Panc1 (cell line): ENCODE measurements around the gene TTC28. TPM values are rescaled to one million over a fixed set of nuclear protein-coding genes. Genes with fewer than 3 reads are reported as not detected.

Experiments used
- ATAC-seq: fragments of 200-7000 bp; cut with Tn5 transposase; 2 replicates; pipeline ENCODE4 v1.9.1; 2020; ENCODE audit warnings: mild to moderate bottlenecking, moderate library complexity
- BruUV-seq: library from RNA; stranded (reverse); fragments of 400-500 nt; replicated peaks from 2 replicates; lab custom pipeline; 2021; lab: Mats Ljungman, UMichigan
- CTCF ChIA-PET: fragments of 300-600 bp; sonication (Branson Sonifier 250); formaldehyde crosslinking; loops from one replicate; lab custom pipeline; 2022; ENCODE audit warnings: antibody characterized with exemption; lab: Charles Lee
- POLR2A ChIA-PET: fragments of 300-600 bp; sonication (Branson Sonifier 250); formaldehyde crosslinking; loops from one replicate; lab custom pipeline; 2022; ENCODE audit warnings: antibody characterized with exemption; lab: Charles Lee
- DNase-seq: peaks from one replicate; pipeline ENCODE4 v3.0.0-alpha.2; 2010; ENCODE audit warnings: low read depth, low spot score
- H3K27ac ChIP-seq: 2 replicates; pipeline ENCODE4 v1.5.1; 2011; ENCODE audit warnings: mild to moderate bottlenecking, low read length, inconsistent platforms
- H3K27me3 ChIP-seq: fragments of 200-500 bp; sonication (Bioruptor generic); 2 replicates; pipeline ENCODE4 v1.6.0; 2014; ENCODE audit warnings: low read length, inconsistent platforms; ENCODE audit not compliant: control insufficient read depth, insufficient read depth
- H3K36me3 ChIP-seq: fragments of 200-500 bp; sonication (Bioruptor generic); 2 replicates; pipeline ENCODE4 v1.5.1; 2014; ENCODE audit warnings: inconsistent platforms, mild to moderate bottlenecking, low read length, moderate library complexity; ENCODE audit not compliant: control insufficient read depth, insufficient read depth
- H3K4me1 ChIP-seq: 2 replicates; pipeline ENCODE4 v1.5.1; 2011; ENCODE audit warnings: inconsistent platforms, mild to moderate bottlenecking, low read length, moderate library complexity; ENCODE audit not compliant: control insufficient read depth, insufficient read depth
- H3K4me3 ChIP-seq, 2 experiments: 2 replicates each; pipeline ENCODE4 v1.5.1; 2011 to 2012; ENCODE audit warnings: low read depth in 2 of 2, low read length in 2 of 2, mild to moderate bottlenecking in 2 of 2, inconsistent platforms in 1 of 2, moderate library complexity in 1 of 2
- H3K9me3 ChIP-seq: fragments of 200-500 bp; sonication (Bioruptor generic); 2 replicates; pipeline ENCODE4 v1.5.1; 2014; ENCODE audit warnings: low read depth, mild to moderate bottlenecking, inconsistent platforms, low read length, moderate library complexity; ENCODE audit not compliant: control insufficient read depth, insufficient read depth
- POLR2AphosphoS5 ChIP-seq: IDR thresholded peaks from 2 replicates; pipeline ENCODE4 v1.6.1; 2012; ENCODE audit warnings: mild to moderate bottlenecking, low read depth, low read length, moderate library complexity
- SIN3A ChIP-seq: IDR thresholded peaks from 2 replicates; pipeline ENCODE4 v1.6.1; 2012; ENCODE audit warnings: low read depth, mild to moderate bottlenecking, low read length, moderate library complexity, borderline replicate concordance; ENCODE audit not compliant: insufficient read depth
- TCF7L2 ChIP-seq: IDR thresholded peaks from 2 replicates; pipeline ENCODE4 v1.6.1; 2011; ENCODE audit warnings: mild to moderate bottlenecking, low read depth, low read length, inconsistent platforms
- in situ Hi-C: cut with HindIII; loops from 2 replicates; pipeline ENCODE4 v1.10.0; 2016; ENCODE audit warnings: low sequenced_read_pairs, low pct_unique_long_range_greater_than_20kb
- intact Hi-C: fragments of 100-400 bp; cut with micrococcal nuclease; formaldehyde crosslinking; loops from one replicate; pipeline ENCODE4 v1.10.0; 2022; ENCODE audit not compliant: unreplicated experiment
- total RNA-seq: library from RNA; stranded (reverse); gene quantifications from one replicate; pipeline ENCODE4 v1.2.1, GENCODE V29; 2021; ENCODE audit not compliant: unreplicated experiment
- TF ChIP-seq, protein P1 (sequence below), 2 experiments: IDR thresholded peaks; 2 replicates each; pipeline ENCODE4 v1.6.1; 2011 to 2012; ENCODE audit warnings: low read depth in 2 of 2, control low read depth in 1 of 2, low read length in 1 of 2, mild to moderate bottlenecking in 1 of 2, moderate library complexity in 1 of 2; ENCODE audit not compliant: insufficient read depth in 1 of 2
- TF ChIP-seq, protein P2 (sequence below): fragments of 450-650 bp; IDR thresholded peaks from 2 replicates; pipeline ENCODE4 v1.5.1; 2017; ENCODE audit warnings: mild to moderate bottlenecking

The TTC28 gene
- total RNA-seq, 1 experiment from 2014 or later = 24.8 TPM

- ChIA-PET POLR2A (no interaction called here), CTCF (no interaction called here)
- no peaks in the 10 kb centered on the region for H3K27me3 ChIP-seq
- H3K4me1 ChIP-seq = no peaks in the 10 kb centered on the region
- H3K9me3 ChIP-seq = no peaks in the 10 kb centered on the region
- DNase-seq (no peak), ATAC-seq (no peak)
- BruUV-seq = no TSS peak
- in situ Hi-C loops = no loop called here
- intact Hi-C loops = loop anchor here (10.0 kb wide), 1 partner anchor 136 kb away; no protein-coding TSS in a partner anchor
- no peaks in the 10 kb centered on the region for H3K36me3 ChIP-seq
- no peak overlapping the region for H3K4me3 ChIP-seq
- no peak overlapping the region for H3K27ac ChIP-seq
- TF ChIP-seq SIN3A (no peak), POLR2AphosphoS5 (no peak), TCF7L2 (no peak)
- TF ChIP-seq, protein P1, sequence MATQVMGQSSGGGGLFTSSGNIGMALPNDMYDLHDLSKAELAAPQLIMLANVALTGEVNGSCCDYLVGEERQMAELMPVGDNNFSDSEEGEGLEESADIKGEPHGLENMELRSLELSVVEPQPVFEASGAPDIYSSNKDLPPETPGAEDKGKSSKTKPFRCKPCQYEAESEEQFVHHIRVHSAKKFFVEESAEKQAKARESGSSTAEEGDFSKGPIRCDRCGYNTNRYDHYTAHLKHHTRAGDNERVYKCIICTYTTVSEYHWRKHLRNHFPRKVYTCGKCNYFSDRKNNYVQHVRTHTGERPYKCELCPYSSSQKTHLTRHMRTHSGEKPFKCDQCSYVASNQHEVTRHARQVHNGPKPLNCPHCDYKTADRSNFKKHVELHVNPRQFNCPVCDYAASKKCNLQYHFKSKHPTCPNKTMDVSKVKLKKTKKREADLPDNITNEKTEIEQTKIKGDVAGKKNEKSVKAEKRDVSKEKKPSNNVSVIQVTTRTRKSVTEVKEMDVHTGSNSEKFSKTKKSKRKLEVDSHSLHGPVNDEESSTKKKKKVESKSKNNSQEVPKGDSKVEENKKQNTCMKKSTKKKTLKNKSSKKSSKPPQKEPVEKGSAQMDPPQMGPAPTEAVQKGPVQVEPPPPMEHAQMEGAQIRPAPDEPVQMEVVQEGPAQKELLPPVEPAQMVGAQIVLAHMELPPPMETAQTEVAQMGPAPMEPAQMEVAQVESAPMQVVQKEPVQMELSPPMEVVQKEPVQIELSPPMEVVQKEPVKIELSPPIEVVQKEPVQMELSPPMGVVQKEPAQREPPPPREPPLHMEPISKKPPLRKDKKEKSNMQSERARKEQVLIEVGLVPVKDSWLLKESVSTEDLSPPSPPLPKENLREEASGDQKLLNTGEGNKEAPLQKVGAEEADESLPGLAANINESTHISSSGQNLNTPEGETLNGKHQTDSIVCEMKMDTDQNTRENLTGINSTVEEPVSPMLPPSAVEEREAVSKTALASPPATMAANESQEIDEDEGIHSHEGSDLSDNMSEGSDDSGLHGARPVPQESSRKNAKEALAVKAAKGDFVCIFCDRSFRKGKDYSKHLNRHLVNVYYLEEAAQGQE (IDR thresholded peaks at IDR 0.05; ENCODE audit: insufficient read depth in 1 of 2, low read depth in 2 of 2, low read length in 1 of 2) = no peak
- TF ChIP-seq, protein P2, sequence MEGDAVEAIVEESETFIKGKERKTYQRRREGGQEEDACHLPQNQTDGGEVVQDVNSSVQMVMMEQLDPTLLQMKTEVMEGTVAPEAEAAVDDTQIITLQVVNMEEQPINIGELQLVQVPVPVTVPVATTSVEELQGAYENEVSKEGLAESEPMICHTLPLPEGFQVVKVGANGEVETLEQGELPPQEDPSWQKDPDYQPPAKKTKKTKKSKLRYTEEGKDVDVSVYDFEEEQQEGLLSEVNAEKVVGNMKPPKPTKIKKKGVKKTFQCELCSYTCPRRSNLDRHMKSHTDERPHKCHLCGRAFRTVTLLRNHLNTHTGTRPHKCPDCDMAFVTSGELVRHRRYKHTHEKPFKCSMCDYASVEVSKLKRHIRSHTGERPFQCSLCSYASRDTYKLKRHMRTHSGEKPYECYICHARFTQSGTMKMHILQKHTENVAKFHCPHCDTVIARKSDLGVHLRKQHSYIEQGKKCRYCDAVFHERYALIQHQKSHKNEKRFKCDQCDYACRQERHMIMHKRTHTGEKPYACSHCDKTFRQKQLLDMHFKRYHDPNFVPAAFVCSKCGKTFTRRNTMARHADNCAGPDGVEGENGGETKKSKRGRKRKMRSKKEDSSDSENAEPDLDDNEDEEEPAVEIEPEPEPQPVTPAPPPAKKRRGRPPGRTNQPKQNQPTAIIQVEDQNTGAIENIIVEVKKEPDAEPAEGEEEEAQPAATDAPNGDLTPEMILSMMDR = no peak
These were observed 230.6 kb downstream of the TTC28 start for GRCh38 chr22:28449041-28449440.

DNA sequence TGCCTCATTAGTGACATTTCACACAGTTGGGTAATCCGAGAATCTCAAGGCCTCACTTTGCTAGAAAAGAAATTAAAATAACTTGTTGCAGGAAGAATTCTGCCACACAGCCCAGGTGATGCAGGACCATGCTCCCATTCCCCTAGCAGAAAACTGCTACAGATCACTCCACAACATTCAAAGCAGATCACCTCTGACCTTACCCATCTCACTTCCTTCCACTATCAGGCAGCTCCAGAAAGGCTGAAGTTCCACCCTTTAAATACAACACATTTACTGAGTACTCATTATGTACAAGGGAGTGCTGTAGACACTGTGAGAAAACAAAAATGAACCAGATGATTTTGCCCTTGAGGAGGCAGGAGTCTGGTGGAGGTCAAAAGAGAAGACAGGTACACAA, 231.0 kb downstream of the TTC28 start:
- no TSS peak for BruUV-seq
- Histone ChIP-seq H3K9me3 (no peaks in the 10 kb centered on the region), H3K27me3 (no peaks in the 10 kb centered on the region), H3K4me1 (0 out of 2 replicates have a peak, but pooled peaks cover 1% of the 10 kb centered on the region), H3K4me3 (no peak overlapping the region), H3K27ac (no peak overlapping the region), H3K36me3 (no peaks in the 10 kb centered on the region)
- ChIA-PET POLR2A (no interaction called here), CTCF (no interaction called here)
- TF ChIP-seq POLR2AphosphoS5 = no peak
- TF ChIP-seq, protein P1 (IDR thresholded peaks at IDR 0.05; ENCODE audit: insufficient read depth in 1 of 2, low read depth in 2 of 2, low read length in 1 of 2) = no peak
- TF ChIP-seq TCF7L2 = no peak
- no peak for TF ChIP-seq SIN3A
- TF ChIP-seq, protein P2 = no peak
- intact Hi-C loops = loop anchor here (10.0 kb wide), 1 partner anchor 136 kb away; no protein-coding TSS in a partner anchor
- ATAC-seq (no peak), DNase-seq (no peak)
- in situ Hi-C loops = no loop called here
